AML-193 (cell line): ENCODE measurements around the gene THAP4.

Experiments
- DNase-seq, 2 experiments: peaks; one replicate each; lab custom pipeline; 2025; lab: John Stamatoyannopoulos, UW

The THAP4 gene

GRCh38 chr2:241638940-241639339, 2.0 kb upstream of the THAP4 start:
- DNase-seq, result no peak

DNA sequence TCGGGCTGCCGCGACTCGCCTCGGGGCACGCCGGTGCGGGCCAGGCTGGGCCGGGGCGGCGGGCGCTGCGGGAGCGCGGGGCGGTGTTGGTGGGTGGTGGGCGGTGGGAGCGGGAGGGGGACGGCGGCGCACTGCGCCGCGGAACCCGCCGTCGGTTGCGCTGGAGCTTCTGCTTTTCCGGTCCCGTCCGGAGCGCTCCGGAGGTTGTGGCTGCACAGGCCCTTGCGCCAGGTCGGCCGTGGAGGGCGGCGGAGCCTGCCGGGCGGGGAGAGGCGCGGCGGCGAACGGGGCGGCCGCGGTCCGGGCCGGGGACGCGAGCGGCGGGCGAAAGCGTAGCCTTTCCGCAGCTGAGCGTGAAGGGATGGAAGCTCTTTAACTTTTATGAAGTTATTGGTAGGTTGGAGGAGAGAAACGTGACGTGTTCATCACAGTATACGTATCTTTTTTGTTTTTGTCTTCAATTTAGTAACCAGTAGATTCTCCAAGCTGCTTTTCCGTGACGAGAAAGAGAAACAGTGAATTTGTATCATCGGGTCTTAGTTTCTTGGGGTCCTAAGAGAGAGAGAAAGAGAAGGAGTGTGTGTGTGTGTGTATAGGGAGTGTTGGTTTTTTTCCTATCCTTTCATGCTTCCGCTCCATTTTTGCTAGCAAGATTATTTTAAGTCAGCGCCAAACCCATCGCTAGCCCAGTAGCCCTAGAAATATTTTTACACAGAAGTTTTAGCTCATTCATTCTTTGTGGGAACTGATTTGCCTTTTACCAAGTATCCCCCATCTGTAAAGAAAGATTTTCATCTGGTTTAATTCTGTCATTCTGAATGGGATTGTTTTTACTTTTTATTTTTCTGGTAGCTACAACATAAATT, 1.1 kb upstream of the THAP4 start:
- DNase-seq, result no peak

DNA sequence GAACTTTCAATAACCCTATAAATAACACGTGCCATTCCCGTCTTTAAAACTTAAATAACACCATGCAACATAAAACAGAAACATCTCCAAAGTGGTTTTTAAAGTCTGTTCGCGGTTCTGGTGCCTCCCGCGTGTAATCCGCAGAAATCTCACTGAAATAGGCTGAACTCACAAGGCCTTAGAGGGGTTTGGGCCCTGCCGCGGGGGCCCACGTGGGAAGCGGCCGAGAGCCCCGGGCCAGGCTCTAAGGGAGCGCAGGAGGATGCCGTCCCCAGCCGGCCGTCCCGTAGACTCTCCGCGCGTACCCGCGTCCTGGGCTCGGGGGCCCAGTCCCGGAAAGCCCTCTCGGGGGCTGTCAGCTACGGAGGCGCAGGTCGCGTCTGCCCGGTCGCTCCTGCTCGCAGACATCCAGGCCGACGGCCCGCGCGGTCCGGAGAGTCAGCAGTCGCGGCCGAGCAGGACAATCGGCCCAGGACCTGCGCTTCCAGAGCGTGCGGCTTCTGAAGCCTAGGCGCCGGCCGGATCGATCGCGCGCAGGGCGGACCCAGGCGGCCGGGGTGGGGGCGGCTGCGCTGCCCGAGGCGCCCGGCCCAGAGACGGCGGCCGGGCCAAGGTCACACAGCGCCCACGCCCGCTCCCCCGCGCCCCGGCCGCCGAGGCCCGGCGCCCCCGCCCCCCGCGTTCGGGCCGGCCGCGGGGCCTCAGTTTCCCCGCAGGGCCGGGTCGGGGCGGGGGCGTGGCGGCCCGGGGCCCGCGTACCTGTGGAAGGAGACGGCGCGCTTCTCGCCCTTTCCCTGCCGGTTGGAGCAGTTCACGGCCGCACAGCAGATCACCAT, 558 bp downstream of the THAP4 start:
- DNase-seq, result peak in 1 of 2 experiments; percentile 16

DNA sequence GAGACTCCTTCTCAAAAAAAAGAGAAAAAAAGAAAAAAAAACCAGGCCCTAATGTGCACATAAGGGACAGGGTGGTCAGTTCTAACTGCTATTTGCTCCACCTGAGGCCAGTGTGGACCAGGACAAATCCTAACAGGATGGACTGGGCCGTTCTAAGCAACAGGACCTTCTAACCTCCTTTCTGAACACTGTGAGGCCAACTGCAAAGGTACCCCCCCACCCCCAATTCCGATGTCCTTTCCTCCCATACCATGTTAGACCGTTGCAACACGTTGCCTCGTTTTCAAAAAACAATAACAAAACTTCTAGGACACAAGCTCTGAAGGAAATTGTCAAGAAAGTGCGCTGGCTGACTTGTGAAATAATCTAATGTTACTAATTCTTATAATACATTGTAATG, 1.2 kb downstream of the THAP4 start:
- DNase-seq, result no peak

DNA sequence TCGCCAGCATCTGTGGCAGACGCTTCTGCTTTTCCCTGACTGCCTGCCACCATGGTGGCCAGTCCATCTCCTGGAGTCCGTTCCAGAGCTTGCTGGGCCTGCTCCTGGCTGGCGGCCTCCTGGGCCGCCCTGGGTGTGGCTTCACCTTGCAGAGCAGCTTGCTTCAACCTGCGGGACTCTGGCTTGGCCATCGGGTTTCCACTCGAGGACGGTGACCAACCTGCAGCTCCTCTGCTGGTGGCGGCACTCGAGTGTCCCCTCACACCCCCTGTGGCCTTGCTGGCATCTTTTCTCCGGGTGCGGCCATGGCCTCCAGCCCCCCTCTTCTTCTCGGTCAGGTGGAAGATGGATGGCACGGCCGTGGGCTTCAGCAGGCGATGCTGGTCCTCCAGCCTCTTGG, 3.4 kb downstream of the THAP4 start:
- DNase-seq, result no peak

DNA sequence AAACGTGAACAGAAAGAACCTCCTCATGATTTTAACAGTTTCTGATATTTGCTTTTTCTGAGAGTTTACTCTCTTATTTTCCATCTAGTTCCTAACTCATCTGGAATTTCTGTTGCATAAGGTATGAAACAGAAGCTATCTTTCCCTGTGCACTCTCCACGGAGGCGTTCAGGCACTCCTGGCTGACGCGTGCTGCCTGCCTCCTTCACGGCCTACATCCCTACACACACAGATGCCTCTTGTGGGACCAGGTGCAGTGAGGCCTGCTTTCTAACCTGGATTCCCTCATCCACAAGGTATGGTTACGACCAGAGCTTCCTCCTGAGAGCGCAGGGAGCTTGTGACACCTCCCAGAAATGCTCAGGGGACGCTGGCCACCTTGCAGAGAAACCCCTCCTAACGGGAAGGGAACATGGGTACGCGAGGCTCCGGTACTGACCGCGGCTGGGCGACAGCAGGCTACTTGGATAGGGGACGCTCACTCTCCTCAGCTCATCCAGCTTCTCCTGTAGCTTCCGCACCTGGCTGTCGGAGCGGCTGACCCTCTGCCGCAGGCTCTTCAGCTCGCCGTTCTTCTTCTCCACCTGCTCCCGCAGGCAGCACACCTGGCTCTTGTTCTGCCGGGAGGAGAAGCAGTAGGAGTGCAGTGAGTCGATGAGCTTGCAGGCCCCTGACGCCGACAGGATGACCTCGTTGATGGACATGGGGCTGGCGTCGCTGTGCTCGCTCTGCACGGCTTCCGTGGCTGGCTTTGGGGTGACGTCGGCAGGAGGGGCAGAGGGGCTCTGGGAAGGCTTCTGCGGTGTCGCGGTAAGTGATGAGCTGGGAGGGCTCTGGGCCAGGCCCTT, 4.3 kb downstream of the THAP4 start:
- DNase-seq, result no peak

GRCh38 chr2:241629762-241630435, 7.1 kb downstream of the THAP4 start:
- no peak for DNase-seq

- no peak for DNase-seq
These were observed 9.3 kb downstream of the THAP4 start for GRCh38 chr2:241627675-241628074.

DNA sequence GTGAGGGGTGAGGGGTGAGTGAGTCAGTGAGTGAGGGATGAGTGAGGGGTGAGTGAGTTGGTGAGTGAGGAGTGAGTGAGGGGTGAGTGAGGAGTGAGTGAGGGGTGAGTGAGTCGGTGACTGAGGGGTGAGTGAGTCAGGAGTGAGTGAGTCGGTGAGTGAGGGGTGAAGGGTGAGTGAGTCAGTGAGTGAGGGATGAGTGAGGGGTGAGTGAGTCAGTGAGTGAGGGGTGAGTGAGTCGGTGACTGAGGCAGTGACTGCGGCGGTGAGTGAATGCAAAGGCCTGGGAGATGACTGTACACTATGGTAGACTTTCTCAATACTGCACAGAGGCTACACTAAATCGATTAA, 16.6 kb downstream of the THAP4 start:
- no peak for DNase-seq

GRCh38 chr2:241619597-241620418, 17.1 kb downstream of the THAP4 start:
- DNase-seq, result no peak

GRCh38 chr2:241618829-241619228, 18.1 kb downstream of the THAP4 start:
- no peak for DNase-seq

DNA sequence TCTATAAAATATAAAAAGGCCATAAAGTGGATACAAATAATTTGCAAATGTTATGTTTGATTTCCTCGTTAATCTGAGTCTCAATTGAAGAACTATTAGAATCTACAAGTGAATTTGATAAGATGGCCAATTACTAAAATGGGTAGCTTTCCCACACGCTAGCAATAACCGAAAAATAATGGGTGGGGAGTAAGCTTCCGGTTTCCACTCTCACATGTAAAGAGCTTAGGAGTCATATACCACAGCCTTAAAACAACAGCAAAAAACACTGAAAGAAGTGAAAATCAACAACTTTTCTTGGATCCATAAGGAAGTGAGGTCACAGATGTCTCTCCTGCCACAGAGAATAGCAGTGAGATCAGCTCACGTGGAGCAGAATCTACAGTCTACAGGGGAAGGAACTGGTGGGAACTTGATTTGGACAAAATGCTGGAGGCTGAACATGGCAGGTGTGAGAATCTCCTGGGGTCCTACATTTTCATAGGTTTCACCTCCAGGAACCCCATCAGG, 18.6 kb downstream of the THAP4 start:
- DNase-seq, result no peak

GRCh38 chr2:241617431-241618154, 19.4 kb downstream of the THAP4 start:
- DNase-seq, result no peak

DNA sequence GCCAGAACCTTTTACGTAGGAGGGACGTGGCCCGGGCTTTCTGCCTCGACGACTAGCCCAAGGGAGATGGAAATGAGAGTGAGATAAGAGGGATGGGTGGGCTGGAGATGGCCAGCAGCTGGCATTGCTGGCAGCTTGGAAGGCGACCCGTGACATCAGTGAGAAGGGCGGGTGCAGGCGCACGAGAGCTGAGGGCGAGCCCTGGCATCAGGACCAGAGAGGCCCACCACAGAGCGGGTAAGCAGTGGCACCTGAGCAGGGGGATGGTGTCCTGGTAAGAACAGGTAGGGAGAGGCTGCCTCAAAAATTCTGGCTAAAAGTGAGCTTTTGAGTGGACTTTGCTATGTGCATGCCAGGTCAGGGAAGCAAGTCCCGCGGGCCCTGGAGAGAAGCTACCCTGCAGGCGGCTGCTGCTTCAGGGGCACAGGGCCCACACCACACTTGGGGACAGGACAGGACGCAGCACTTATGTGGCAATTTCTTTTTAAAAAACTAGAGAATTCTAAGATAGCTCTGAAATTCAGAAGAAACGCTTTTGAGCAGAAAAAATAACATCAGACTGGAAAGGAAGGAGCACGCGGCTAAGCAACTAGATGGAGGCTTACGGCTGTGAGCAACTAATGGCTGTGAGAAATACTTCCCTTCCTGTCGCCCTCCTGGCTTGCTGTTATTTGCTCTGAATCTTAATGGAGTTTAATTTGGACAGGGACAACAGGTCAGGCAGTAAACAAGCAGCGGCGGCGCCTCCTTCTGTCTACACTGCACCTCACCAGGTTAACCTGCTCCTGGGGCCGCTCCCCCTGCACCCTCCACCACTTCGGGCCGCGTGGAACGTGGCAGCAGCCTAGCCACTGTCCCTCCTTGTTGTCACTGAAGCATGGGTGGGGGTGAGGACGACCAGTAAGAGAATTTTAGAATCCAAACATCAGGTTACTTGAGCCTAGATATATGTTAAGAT, 20.5 kb downstream of the THAP4 start:
- DNase-seq, result no peak

DNA sequence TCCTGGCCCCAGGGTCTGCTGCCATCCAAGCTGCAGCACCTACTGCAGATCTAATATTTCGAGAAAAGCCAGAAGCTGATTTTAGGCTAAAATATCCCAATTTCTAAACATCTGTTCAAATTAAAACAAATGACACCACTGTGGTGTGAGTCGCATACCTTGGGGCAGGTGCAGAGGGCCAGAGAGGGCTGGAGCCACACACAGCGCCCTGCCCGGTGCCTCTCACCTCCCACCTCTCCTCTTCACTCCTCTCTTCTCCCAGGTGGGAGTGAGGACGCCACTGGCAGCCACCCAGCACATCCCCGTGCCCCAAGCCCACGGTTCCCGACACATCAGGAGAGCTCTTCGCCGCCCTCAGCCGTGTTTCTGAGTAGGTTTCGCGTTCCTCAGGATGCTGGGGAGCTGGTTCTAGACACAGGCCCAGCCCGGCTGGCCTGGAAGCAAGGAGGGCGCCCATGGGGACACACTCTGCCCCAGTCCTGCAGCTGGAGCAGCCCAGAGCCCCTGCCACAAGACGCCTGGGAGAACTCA, 21.4 kb downstream of the THAP4 start:
- DNase-seq, result no peak

- DNase-seq, result no peak
These were observed 21.9 kb downstream of the THAP4 start for GRCh38 chr2:241615041-241615440.

DNA sequence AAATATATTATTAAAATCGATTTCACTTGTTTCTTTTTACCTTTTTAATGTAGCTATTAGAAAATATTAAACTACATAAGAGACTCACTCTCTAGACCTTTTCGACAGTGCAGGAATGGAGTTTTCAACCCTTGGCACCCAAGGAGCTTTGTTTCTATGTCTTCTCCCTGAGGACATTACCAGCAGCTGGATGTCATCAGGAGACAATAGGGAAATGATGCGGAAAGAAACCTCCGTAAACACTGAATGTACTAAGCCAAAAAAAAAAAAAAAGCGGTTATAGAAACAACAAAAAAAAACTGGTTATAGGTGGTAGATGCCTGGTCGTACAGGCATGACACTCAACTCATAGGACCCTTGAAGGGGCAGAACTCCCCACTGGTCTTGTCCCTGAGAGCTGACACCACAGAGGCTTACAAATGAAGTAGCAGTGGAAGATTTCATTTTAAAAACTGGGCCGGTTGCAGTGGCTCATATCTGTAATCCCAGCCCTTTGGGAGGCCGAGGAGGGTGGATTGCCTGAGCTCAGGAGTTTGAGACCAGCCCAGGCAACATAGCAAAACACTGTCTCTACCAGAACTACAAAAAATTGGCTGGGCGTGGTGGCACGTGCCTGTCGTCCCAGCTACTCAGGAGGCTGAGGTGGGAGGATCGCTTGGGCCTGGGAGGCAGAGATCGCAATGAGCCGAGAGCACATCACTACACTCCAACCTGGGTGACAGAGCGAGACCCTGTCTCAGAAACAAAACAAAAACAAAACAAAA, 23.8 kb downstream of the THAP4 start:
- DNase-seq, result no peak
